ENCODE data around the gene MICOS13. TPM values are rescaled to one million over a fixed set of nuclear protein-coding genes. Genes with fewer than 3 reads are reported as not detected.
A peak's percentile ranks its signal among the peaks of the same experiment; 100 is the strongest.

The MICOS13 gene
- total RNA-seq, 4 donors from 2014 or later: 48.9 to 79.1 (median 65.9) TPM

DNA sequence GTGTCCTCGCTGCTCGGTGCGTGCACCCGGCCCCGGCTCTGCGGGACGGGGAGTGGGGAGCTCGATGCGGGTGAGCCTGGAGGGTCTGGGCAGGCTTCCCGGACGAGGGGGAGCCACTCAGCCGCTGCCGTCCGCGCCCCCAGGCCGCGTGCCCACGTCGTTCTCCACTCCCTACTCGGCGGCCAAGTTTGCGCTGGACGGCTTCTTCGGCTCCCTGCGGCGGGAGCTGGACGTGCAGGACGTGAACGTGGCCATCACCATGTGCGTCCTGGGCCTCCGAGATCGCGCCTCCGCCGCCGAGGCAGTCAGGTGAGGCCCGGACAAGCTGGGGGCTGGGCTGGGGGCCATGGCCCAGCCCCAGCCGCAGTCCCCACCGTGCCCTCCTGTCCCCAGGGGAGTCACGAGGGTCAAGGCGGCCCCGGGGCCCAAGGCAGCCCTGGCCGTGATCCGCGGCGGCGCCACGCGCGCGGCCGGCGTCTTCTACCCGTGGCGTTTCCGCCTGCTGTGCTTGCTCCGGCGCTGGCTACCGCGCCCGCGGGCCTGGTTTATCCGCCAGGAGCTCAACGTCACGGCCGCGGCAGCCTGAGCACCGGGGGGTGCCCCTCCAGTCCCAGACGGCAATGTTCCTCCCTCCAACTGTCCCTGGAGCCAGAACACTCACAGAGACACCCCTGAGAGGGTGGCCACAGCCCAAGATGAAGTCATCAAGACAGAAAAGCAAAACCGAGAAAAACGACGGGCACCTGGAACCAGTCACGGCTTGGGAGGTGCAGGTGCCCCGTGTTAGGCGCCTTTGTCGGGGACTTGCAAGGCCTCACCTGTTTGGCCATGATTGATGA lies 7.3 kb upstream of the MICOS13 start:
- TF ChIP-seq EP300 (IDR thresholded peaks at IDR 0.05) (no peak), POLR2A (IDR thresholded peaks at IDR 0.05) (no peak)
- TF ChIP-seq, protein P1, sequence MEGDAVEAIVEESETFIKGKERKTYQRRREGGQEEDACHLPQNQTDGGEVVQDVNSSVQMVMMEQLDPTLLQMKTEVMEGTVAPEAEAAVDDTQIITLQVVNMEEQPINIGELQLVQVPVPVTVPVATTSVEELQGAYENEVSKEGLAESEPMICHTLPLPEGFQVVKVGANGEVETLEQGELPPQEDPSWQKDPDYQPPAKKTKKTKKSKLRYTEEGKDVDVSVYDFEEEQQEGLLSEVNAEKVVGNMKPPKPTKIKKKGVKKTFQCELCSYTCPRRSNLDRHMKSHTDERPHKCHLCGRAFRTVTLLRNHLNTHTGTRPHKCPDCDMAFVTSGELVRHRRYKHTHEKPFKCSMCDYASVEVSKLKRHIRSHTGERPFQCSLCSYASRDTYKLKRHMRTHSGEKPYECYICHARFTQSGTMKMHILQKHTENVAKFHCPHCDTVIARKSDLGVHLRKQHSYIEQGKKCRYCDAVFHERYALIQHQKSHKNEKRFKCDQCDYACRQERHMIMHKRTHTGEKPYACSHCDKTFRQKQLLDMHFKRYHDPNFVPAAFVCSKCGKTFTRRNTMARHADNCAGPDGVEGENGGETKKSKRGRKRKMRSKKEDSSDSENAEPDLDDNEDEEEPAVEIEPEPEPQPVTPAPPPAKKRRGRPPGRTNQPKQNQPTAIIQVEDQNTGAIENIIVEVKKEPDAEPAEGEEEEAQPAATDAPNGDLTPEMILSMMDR (IDR thresholded peaks at IDR 0.05): peak in 1 of 5 experiments; percentile 19
- Histone ChIP-seq H3K9me3 (no peaks in the 10 kb centered on the region), H3K36me3 (peaks cover 0 to 12% (median 0%) of the 10 kb centered on the region in 3 donors), H3K4me3 (peak overlapping the region; percentile 48 to 63 (median 60)), H3K27me3 (no peaks in the 10 kb centered on the region), H3K4me1 (peaks cover 0 to 46% (median 18%) of the 10 kb centered on the region in 4 donors), H3K27ac (peak overlapping the region in 3 of 4 donors; percentile 32 to 79 (median 74))
- no peak for DNase-seq (ENCODE audit: low spot score in 2 of 2)
- WGBS, 2 donors: 44 to 60% methylated on average over 26 to 52 of the region's 76 CpGs

DNA sequence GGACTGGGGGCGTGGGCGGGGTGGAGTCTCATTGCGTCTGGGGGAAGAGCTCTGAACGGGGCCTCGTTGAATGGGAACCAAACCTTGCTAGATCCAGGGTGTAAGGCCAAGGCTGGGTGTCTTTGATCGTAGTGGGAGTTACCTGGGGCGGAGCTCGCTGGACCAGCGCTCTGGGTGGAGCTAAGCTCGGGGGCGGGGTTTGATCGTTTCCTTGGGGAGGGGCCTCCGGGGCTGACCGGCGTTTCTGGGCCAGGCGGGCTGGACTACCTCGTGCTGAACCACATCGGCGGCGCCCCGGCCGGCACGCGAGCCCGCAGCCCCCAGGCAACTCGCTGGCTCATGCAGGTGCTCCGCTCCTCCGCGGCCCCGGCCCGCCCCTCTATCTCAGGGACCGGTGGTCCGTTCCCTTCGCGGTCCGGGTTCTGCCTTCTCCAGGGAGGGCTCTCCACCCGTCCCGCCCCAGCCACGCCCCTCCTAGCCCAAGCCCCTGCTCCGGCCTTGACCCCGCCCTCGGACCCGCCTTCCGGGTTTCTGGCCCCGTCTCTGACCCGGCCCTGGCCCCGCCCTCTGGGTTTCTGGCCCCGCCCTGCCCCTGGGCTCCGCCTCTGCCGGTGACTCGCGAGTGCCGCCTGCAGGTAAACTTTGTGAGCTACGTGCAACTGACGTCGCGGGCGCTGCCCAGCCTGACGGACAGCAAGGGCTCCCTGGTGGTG lies 6.5 kb upstream of the MICOS13 start:
- peak overlapping the region; percentile 21 to 88 (median 76) for H3K27ac ChIP-seq
- H3K4me1 ChIP-seq: peaks cover 0 to 38% (median 13%) of the 10 kb centered on the region in 4 donors
- no peaks in the 10 kb centered on the region for H3K27me3 ChIP-seq
- peaks cover 0 to 5% (median 0%) of the 10 kb centered on the region in 3 donors for H3K36me3 ChIP-seq
- peak overlapping the region; percentile 48 to 63 (median 60) for H3K4me3 ChIP-seq
- DNase-seq (ENCODE audit: low spot score in 2 of 2): peak; percentile 96 to 97
- 0 to 2% methylated on average over 37 to 39 of the region's 59 CpGs for WGBS, 2 donors
- no peaks in the 10 kb centered on the region for H3K9me3 ChIP-seq
- TF ChIP-seq, protein P1 (IDR thresholded peaks at IDR 0.05): peak; percentile 87 to 91 (median 89)
- peak in 1 of 2 donors; percentile 22 for TF ChIP-seq EP300 (IDR thresholded peaks at IDR 0.05)
- TF ChIP-seq POLR2A (IDR thresholded peaks at IDR 0.05): no peak

DNA sequence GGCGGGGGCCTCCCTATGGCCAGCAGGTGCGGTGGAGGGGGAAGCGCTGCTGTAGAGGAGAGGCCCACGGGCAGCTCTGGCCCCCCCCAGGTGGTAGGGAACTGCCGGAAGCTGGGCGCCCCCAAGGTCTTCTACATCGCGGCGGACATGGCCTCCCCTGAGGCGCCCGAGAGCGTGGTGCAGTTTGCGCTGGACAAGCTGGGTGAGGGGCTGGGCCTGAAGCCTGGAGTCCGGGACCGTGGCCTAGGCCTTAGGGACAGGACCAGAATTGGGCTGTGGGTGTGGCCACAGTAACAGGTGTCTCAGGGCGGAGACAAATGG lies 6.0 kb upstream of the MICOS13 start:
- Histone ChIP-seq H3K4me3 (peak overlapping the region; percentile 48 to 63 (median 60)), H3K36me3 (no peaks in the 10 kb centered on the region), H3K27me3 (no peaks in the 10 kb centered on the region), H3K27ac (peak overlapping the region; percentile 21 to 88 (median 76)), H3K9me3 (no peaks in the 10 kb centered on the region), H3K4me1 (peaks cover 0 to 38% (median 8%) of the 10 kb centered on the region in 4 donors)
- no peak for DNase-seq (ENCODE audit: low spot score in 2 of 2)
- TF ChIP-seq EP300 (IDR thresholded peaks at IDR 0.05): no peak
- 26 to 43% methylated on average over 14 to 16 of the region's 16 CpGs for WGBS, 2 donors

DNA sequence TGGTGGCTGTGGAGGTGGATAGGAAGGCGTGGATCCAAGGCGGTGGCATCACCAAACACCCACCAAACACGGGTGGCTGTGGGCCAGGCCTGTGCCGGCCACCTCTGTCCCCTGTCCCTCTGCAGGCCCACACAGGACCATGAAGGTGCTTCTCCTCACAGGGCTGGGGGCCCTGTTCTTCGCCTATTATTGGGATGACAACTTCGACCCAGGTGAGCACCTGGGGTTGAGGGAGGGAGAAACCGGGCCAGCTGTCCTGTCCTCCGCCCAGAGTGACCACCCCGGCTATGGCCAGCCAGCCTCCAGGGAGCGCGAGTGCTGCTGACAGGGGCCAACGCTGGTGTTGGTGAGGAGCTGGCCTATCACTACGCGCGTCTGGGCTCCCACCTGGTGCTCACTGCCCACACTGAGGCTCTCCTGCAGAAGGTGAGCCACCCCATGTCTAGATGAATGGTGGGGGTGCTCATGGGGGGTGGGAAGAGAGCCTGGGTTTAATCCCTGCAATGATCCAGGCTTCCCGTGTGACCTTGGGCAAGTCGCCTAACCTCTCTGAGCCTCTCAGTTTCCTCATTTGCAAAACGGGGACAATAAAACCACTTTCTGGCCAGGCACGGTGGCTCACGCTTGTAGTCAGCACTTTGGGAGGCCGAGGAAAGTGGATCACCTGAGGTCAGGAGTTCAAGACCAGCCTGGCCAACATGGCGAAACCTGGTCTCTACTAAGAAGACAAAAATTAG lies 4.5 kb upstream of the MICOS13 start:
- Histone ChIP-seq H3K27ac (no peak overlapping the region), H3K9me3 (no peaks in the 10 kb centered on the region), H3K27me3 (no peaks in the 10 kb centered on the region), H3K36me3 (no peaks in the 10 kb centered on the region), H3K4me1 (peaks cover 0 to 36% (median 5%) of the 10 kb centered on the region in 4 donors), H3K4me3 (no peak overlapping the region)
- 87 to 89% methylated on average over 13 to 22 of the region's 22 CpGs for WGBS, 2 donors
- DNase-seq (ENCODE audit: low spot score in 2 of 2): no peak
- TF ChIP-seq, protein P1 (IDR thresholded peaks at IDR 0.05): no peak
- no peak for TF ChIP-seq POLR2A (IDR thresholded peaks at IDR 0.05)
- no peak for TF ChIP-seq EP300 (IDR thresholded peaks at IDR 0.05)

DNA sequence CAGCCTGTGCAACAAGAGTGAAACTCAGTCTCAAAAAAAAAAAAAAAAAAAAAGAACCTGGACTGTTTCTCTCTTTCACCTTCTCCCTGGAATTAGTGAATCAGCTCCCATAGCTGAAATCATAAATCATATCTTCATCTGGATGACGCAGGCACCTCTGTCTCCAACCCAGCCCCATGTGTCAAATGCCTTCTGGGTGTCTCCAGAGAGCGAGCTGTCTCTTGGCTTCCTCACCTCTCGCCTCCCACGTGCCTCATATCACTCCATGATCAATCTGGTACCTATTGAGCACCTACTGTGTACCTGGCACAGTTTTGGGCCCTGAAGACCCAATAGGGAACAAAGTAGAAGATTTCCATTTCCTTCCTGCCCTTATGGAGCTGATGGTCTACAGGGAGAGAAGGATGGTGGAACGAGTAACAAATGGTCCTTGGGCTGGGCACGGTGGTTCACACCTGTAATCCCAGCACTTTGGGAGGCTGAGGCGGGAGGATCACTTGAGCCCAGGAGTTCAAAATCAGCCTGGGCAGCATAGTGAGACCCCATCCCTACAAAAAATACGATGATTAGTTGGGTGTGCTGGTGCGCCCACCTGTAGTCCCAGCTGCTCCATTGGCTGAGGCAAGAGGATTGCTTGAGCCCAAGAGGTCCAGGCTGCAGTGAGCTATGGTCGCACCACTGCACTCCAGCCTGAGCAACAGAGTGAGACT lies 3.0 kb upstream of the MICOS13 start:
- no peaks in the 10 kb centered on the region for H3K27me3 ChIP-seq
- 93 to 95% methylated on average over 10 of the region's 10 CpGs for WGBS, 2 donors
- TF ChIP-seq EP300 (IDR thresholded peaks at IDR 0.05): no peak
- no peak for TF ChIP-seq POLR2A (IDR thresholded peaks at IDR 0.05)
- TF ChIP-seq, protein P1 (IDR thresholded peaks at IDR 0.05): no peak
- H3K36me3 ChIP-seq: peaks cover 0 to 5% (median 0%) of the 10 kb centered on the region in 3 donors
- DNase-seq (ENCODE audit: low spot score in 2 of 2): no peak
- no peak overlapping the region for H3K27ac ChIP-seq
- H3K4me3 ChIP-seq: no peak overlapping the region
- H3K4me1 ChIP-seq: peaks cover 0 to 40% (median 11%) of the 10 kb centered on the region in 4 donors
- H3K9me3 ChIP-seq: no peaks in the 10 kb centered on the region
